Measurements from ENCODE around the gene EMP2. TPM values are rescaled to one million over a fixed set of nuclear protein-coding genes. Genes with fewer than 3 reads are reported as not detected.

EMP2 gene
- total RNA-seq, 1 donor from 2014 or later = not detected

- Mint-ChIP-seq H3K9me3 (no peaks in the 10 kb centered on the region), H3K27ac (no peak overlapping the region), H3K4me1 (no peaks in the 10 kb centered on the region), H3K27me3 (no peaks in the 10 kb centered on the region), H3K4me3 (no peak overlapping the region), H3K36me3 (ENCODE audit: low read depth) (no peaks in the 10 kb centered on the region)
- no peak for ATAC-seq (ENCODE audit: low read depth)
- POLR2A ChIA-PET = no interaction called here
- intact Hi-C loops (cut with micrococcal nuclease) = no loop called here
- no peak for DNase-seq
- CTCF ChIA-PET = interaction anchor here (1.0 kb wide), 1 partner anchor 16 kb away, joined by 3 read pairs; no protein-coding TSS in a partner anchor
- TF ChIP-seq CTCF (IDR thresholded peaks at IDR 0.05) = no peak
Observed at GRCh38 chr16:10530685-10531084, 49.7 kb downstream of the EMP2 start.

- CTCF ChIA-PET = interaction anchor here (1.0 kb wide), 1 partner anchor 15 kb away, joined by 3 read pairs; no protein-coding TSS in a partner anchor
- no peaks in the 10 kb centered on the region for H3K27me3 Mint-ChIP-seq
- no peak for TF ChIP-seq CTCF (IDR thresholded peaks at IDR 0.05)
- POLR2A ChIA-PET = interaction anchor here (0.6 to 0.7 kb wide), 3 partner anchors 210 to 908 kb away, joined by 3 to 5 read pairs (median 3); no protein-coding TSS in a partner anchor
- no peak for DNase-seq
- H3K36me3 Mint-ChIP-seq (ENCODE audit: low read depth) = no peaks in the 10 kb centered on the region
- no peaks in the 10 kb centered on the region for H3K4me1 Mint-ChIP-seq
- no peaks in the 10 kb centered on the region for H3K9me3 Mint-ChIP-seq
- intact Hi-C loops (cut with micrococcal nuclease) = loop anchor here (10.0 kb wide), 1 partner anchor 65 kb away; no protein-coding TSS in a partner anchor
- no peak for ATAC-seq (ENCODE audit: low read depth)
- no peak overlapping the region for H3K4me3 Mint-ChIP-seq
- H3K27ac Mint-ChIP-seq = no peak overlapping the region
Observed at GRCh38 chr16:10529895-10530669, 50.3 kb downstream of the EMP2 start.

- Mint-ChIP-seq H3K4me3 (no peak overlapping the region), H3K27ac (no peak overlapping the region), H3K4me1 (no peaks in the 10 kb centered on the region), H3K36me3 (ENCODE audit: low read depth) (no peaks in the 10 kb centered on the region), H3K27me3 (no peaks in the 10 kb centered on the region), H3K9me3 (no peaks in the 10 kb centered on the region)
- DNase-seq = no peak
- ChIA-PET POLR2A (no interaction called here), CTCF (no interaction called here)
- intact Hi-C loops (cut with micrococcal nuclease) = loop anchor here (10.0 kb wide), 1 partner anchor 66 kb away; no protein-coding TSS in a partner anchor
- no peak for TF ChIP-seq CTCF (IDR thresholded peaks at IDR 0.05)
- no peak for ATAC-seq (ENCODE audit: low read depth)
Observed at GRCh38 chr16:10528635-10529034, 51.8 kb downstream of the EMP2 start.

GRCh38 chr16:10526962-10527361, 53.4 kb downstream of the EMP2 start:
- POLR2A ChIA-PET = interaction anchor here (0.7 kb wide), 1 partner anchor 1779 kb away, joined by 3 read pairs; no protein-coding TSS in a partner anchor
- ATAC-seq (ENCODE audit: low read depth) (no peak), DNase-seq (no peak)
- intact Hi-C loops (cut with micrococcal nuclease) = loop anchor here (10.0 kb wide), 1 partner anchor 68 kb away; no protein-coding TSS in a partner anchor
- TF ChIP-seq CTCF (IDR thresholded peaks at IDR 0.05) = no peak
- Mint-ChIP-seq H3K27ac (no peak overlapping the region), H3K9me3 (no peaks in the 10 kb centered on the region), H3K4me1 (peaks cover 1% of the 10 kb centered on the region), H3K4me3 (no peak overlapping the region), H3K27me3 (no peaks in the 10 kb centered on the region), H3K36me3 (ENCODE audit: low read depth) (no peaks in the 10 kb centered on the region)
- CTCF ChIA-PET = interaction anchor here (1.3 kb wide), 1 partner anchor 209 kb away, joined by 4 read pairs; no protein-coding TSS in a partner anchor

GRCh38 chr16:10525214-10525825, 55.1 kb downstream of the EMP2 start:
- Mint-ChIP-seq H3K27ac (no peak overlapping the region), H3K4me3 (no peak overlapping the region), H3K9me3 (no peaks in the 10 kb centered on the region), H3K27me3 (no peaks in the 10 kb centered on the region), H3K4me1 (peaks cover 4% of the 10 kb centered on the region), H3K36me3 (ENCODE audit: low read depth) (no peaks in the 10 kb centered on the region)
- ChIA-PET CTCF (no interaction called here), POLR2A (interaction anchor here (0.7 kb wide), 1 partner anchor 45 kb away, joined by 3 read pairs; no protein-coding TSS in a partner anchor)
- no peak for TF ChIP-seq CTCF (IDR thresholded peaks at IDR 0.05)
- DNase-seq (no peak), ATAC-seq (ENCODE audit: low read depth) (no peak)
- intact Hi-C loops (cut with micrococcal nuclease) = loop anchor here (10.0 kb wide), 1 partner anchor 69 kb away; no protein-coding TSS in a partner anchor
